Erythroblast (primary cell): ENCODE measurements around the gene NOM1.
"Not testable (repeated sequence)": the region's sequence is repeated elsewhere in the genome, so short reads cannot be mapped to it uniquely, and the experiment has no call there.

Experiments
- DNase-seq, 2 experiments: peaks; one replicate each; lab custom pipeline; 2025; lab: John Stamatoyannopoulos, UW
- GATA1 ChIP-seq: IDR thresholded peaks from 2 replicates; pipeline ENCODE4 v1.6.1; 2011; ENCODE audit warnings: low read depth, mild to moderate bottlenecking, control low read depth, low read length, moderate library complexity
- POLR2A ChIP-seq: IDR thresholded peaks from 2 replicates; pipeline ENCODE4 v1.6.1; 2011; ENCODE audit warnings: mild to moderate bottlenecking, low read length

NOM1 gene

GRCh38 chr7:156949541-156950380 is at the start of gene NOM1:
Gene NOM1, plus strand, starts transcription at chr7:156949712. Its CDS starts 26 bp downstream, at chr7:156949738.
- TF ChIP-seq POLR2A (peak; percentile 70), GATA1 (no peak)

GRCh38 chr7:156900093-156900492 is 49.4 kb upstream of the NOM1 start:
- not testable (repeated sequence) for DNase-seq

More at GRCh38 chr7:156949541-156950380, at the start of gene NOM1:
- DNase-seq: peak; percentile 92 to 95

- DNase-seq: no peak
- no peak for TF ChIP-seq GATA1
- no peak for TF ChIP-seq POLR2A
Measured at GRCh38 chr7:156903232-156903909, 46.1 kb upstream of the NOM1 start.

GRCh38 chr7:156906200-156906649 is 43.3 kb upstream of the NOM1 start:
- DNase-seq: no peak
- TF ChIP-seq POLR2A (no peak), GATA1 (no peak)

- DNase-seq: no peak
- no peak for TF ChIP-seq GATA1
- TF ChIP-seq POLR2A: no peak
Measured at GRCh38 chr7:156907656-156908055, 41.9 kb upstream of the NOM1 start.

- DNase-seq: not testable (repeated sequence)
Measured at GRCh38 chr7:156909574-156910252, 39.8 kb upstream of the NOM1 start.

- DNase-seq: no peak
- TF ChIP-seq POLR2A: no peak
- TF ChIP-seq GATA1: no peak
Measured at GRCh38 chr7:156918635-156919034, 30.9 kb upstream of the NOM1 start.

- no peak for DNase-seq
- TF ChIP-seq POLR2A (no peak), GATA1 (no peak)
Measured at GRCh38 chr7:156919132-156919713, 30.3 kb upstream of the NOM1 start.

GRCh38 chr7:156920076-156920475 is 29.4 kb upstream of the NOM1 start:
- TF ChIP-seq GATA1 (no peak), POLR2A (no peak)
- no peak for DNase-seq

- DNase-seq: not testable (repeated sequence)
Measured at GRCh38 chr7:156920487-156921373, 28.8 kb upstream of the NOM1 start.

GRCh38 chr7:156922304-156922703 is 27.2 kb upstream of the NOM1 start:
- not testable (repeated sequence) for DNase-seq

- not testable (repeated sequence) for DNase-seq
Measured at GRCh38 chr7:156925821-156926220, 23.7 kb upstream of the NOM1 start.
